ENCODE data around the gene POU2AF3. TPM values are rescaled to one million over a fixed set of nuclear protein-coding genes. Genes with fewer than 3 reads are reported as not detected.

The POU2AF3 gene
- total RNA-seq, 1 experiment from 2014 or later: 3.0 TPM

- Histone ChIP-seq H3F3A (ENCODE audit: insufficient read depth, low read depth) (peaks cover 4% of the 10 kb centered on the region; the same call in 1 of the 2 replicates), H3K27ac (no peak overlapping the region), H3K79me2 (ENCODE audit: low read depth) (no peaks in the 10 kb centered on the region), H3K4me3 (no peak overlapping the region), H4K20me1 (ENCODE audit: insufficient read depth) (no peaks in the 10 kb centered on the region), H3K4me1 (replicated peaks; ENCODE audit: insufficient read depth) (peaks cover 13% of the 10 kb centered on the region), H2AFZ (no peak overlapping the region), H3K36me3 (ENCODE audit: low read depth) (no peaks in the 10 kb centered on the region), H3K9me2 (ENCODE audit: insufficient read depth) (0 out of 2 replicates have a peak, but pooled peaks cover 3% of the 10 kb centered on the region), H3K27me3 (ENCODE audit: insufficient read depth, low read depth) (no peaks in the 10 kb centered on the region), H3K4me2 (no peak overlapping the region), H3K9me3 (ENCODE audit: insufficient read depth, low read depth) (no peaks in the 10 kb centered on the region)
- no TSS peak for BruUV-seq (replicated peaks)
- intact Hi-C loops (cut with micrococcal nuclease; ENCODE audit: unreplicated experiment): no loop called here
- POLR2A ChIA-PET (ENCODE audit: unreplicated experiment): no interaction called here
- TF ChIP-seq, protein P1, sequence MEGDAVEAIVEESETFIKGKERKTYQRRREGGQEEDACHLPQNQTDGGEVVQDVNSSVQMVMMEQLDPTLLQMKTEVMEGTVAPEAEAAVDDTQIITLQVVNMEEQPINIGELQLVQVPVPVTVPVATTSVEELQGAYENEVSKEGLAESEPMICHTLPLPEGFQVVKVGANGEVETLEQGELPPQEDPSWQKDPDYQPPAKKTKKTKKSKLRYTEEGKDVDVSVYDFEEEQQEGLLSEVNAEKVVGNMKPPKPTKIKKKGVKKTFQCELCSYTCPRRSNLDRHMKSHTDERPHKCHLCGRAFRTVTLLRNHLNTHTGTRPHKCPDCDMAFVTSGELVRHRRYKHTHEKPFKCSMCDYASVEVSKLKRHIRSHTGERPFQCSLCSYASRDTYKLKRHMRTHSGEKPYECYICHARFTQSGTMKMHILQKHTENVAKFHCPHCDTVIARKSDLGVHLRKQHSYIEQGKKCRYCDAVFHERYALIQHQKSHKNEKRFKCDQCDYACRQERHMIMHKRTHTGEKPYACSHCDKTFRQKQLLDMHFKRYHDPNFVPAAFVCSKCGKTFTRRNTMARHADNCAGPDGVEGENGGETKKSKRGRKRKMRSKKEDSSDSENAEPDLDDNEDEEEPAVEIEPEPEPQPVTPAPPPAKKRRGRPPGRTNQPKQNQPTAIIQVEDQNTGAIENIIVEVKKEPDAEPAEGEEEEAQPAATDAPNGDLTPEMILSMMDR (conservative IDR thresholded peaks at IDR 0.05): no peak
- TF ChIP-seq EZH2 (IDR thresholded peaks at IDR 0.05; ENCODE audit: low read depth): no peak
- CTCF ChIA-PET: no interaction called here
- peak in 1 of 2 experiments; percentile 49 for DNase-seq
Measured at GRCh38 chr11:111347723-111348115, 49.4 kb downstream of the POU2AF3 start.

- intact Hi-C loops (cut with micrococcal nuclease; ENCODE audit: unreplicated experiment): no loop called here
- Histone ChIP-seq H3K27ac (no peak overlapping the region), H3K4me1 (replicated peaks; ENCODE audit: insufficient read depth) (peaks cover 13% of the 10 kb centered on the region), H4K20me1 (ENCODE audit: insufficient read depth) (no peaks in the 10 kb centered on the region), H3K9me2 (ENCODE audit: insufficient read depth) (0 out of 2 replicates have a peak, but pooled peaks cover 3% of the 10 kb centered on the region), H3F3A (ENCODE audit: insufficient read depth, low read depth) (peaks cover 4% of the 10 kb centered on the region; the same call in 1 of the 2 replicates), H3K4me3 (no peak overlapping the region), H3K27me3 (ENCODE audit: insufficient read depth, low read depth) (no peaks in the 10 kb centered on the region), H3K36me3 (ENCODE audit: low read depth) (no peaks in the 10 kb centered on the region), H3K9me3 (ENCODE audit: insufficient read depth, low read depth) (no peaks in the 10 kb centered on the region), H3K79me2 (ENCODE audit: low read depth) (no peaks in the 10 kb centered on the region), H3K4me2 (no peak overlapping the region), H2AFZ (no peak overlapping the region)
- POLR2A ChIA-PET (ENCODE audit: unreplicated experiment): no interaction called here
- TF ChIP-seq, protein P1 (conservative IDR thresholded peaks at IDR 0.05): no peak
- no peak for TF ChIP-seq EZH2 (IDR thresholded peaks at IDR 0.05; ENCODE audit: low read depth)
- BruUV-seq (replicated peaks): no TSS peak
- CTCF ChIA-PET: no interaction called here
- no peak for DNase-seq
Measured at GRCh38 chr11:111348147-111348546, 49.8 kb downstream of the POU2AF3 start.

GRCh38 chr11:111349191-111349695 lies 50.9 kb downstream of the POU2AF3 start:
- no peaks in the 10 kb centered on the region for H3K9me3 ChIP-seq (ENCODE audit: insufficient read depth, low read depth)
- no TSS peak for BruUV-seq (replicated peaks)
- H3K4me1 ChIP-seq (replicated peaks; ENCODE audit: insufficient read depth): peaks cover 6% of the 10 kb centered on the region
- H4K20me1 ChIP-seq (ENCODE audit: insufficient read depth): no peaks in the 10 kb centered on the region
- no peaks in the 10 kb centered on the region for H3K27me3 ChIP-seq (ENCODE audit: insufficient read depth, low read depth)
- DNase-seq: no peak
- no peaks in the 10 kb centered on the region for H3K79me2 ChIP-seq (ENCODE audit: low read depth)
- no peak overlapping the region for H3K4me3 ChIP-seq
- H3K9me2 ChIP-seq (ENCODE audit: insufficient read depth): 0 out of 2 replicates have a peak, but pooled peaks cover 3% of the 10 kb centered on the region
- H3K4me2 ChIP-seq: no peak overlapping the region
- H3F3A ChIP-seq (ENCODE audit: insufficient read depth, low read depth): peaks cover 4% of the 10 kb centered on the region; the same call in 1 of the 2 replicates
- H2AFZ ChIP-seq: no peak overlapping the region
- intact Hi-C loops (cut with micrococcal nuclease; ENCODE audit: unreplicated experiment): no loop called here
- TF ChIP-seq, protein P1 (conservative IDR thresholded peaks at IDR 0.05): no peak
- TF ChIP-seq EZH2 (IDR thresholded peaks at IDR 0.05; ENCODE audit: low read depth): no peak
- H3K36me3 ChIP-seq (ENCODE audit: low read depth): no peaks in the 10 kb centered on the region
- ChIA-PET POLR2A (ENCODE audit: unreplicated experiment) (no interaction called here), CTCF (no interaction called here)
- no peak overlapping the region for H3K27ac ChIP-seq
